Thoracic aorta (tissue), 2 donors: ENCODE measurements around the gene IL21R. TPM values are rescaled to one million over a fixed set of nuclear protein-coding genes. Genes with fewer than 3 reads are reported as not detected.

Source experiments
- ATAC-seq: fragments of 150-250 bp; one replicate; pipeline ENCODE4 v1.8.0; 2017; ENCODE audit warnings: low read depth; ENCODE audit not compliant: insufficient number of reproducible peaks, low FRiP score
- DNase-seq: peaks from one replicate; pipeline ENCODE4 v3.0.0-alpha.2; 2020; ENCODE audit warnings: low spot score
- H3K27ac ChIP-seq, 2 donors: fragments of 200-600 bp; sonication (generic); 1 replicate in 1 of 2; 2 replicates in 1 of 2; pipeline ENCODE4 v1.5.1; 2016; ENCODE audit warnings: mild to moderate bottlenecking in 2 of 2, moderate library complexity in 2 of 2
- H3K27me3 ChIP-seq: fragments of 200-600 bp; sonication (generic); replicated peaks from 2 replicates; pipeline ENCODE4 v1.6.0; 2016; ENCODE audit warnings: mild to moderate bottlenecking; ENCODE audit not compliant: insufficient read depth
- H3K36me3 ChIP-seq: fragments of 200-600 bp; sonication (generic); one replicate; pipeline ENCODE4 v1.5.1; 2016
- H3K4me1 ChIP-seq, 2 donors: fragments of 200-600 bp; sonication (generic); 1 replicate in 1 of 2; 2 replicates in 1 of 2; pipeline versions ENCODE4 v1.5.1 to v1.6.0; 2016; ENCODE audit warnings: low read depth in 2 of 2, mild to moderate bottlenecking in 1 of 2; ENCODE audit not compliant: control insufficient read depth in 1 of 2
- H3K4me3 ChIP-seq: fragments of 200-600 bp; sonication (generic); 2 replicates; pipeline ENCODE4 v1.5.1; 2016; ENCODE audit warnings: mild to moderate bottlenecking
- H3K9me3 ChIP-seq: fragments of 200-600 bp; sonication (generic); 2 replicates; pipeline ENCODE4 v1.5.1; 2016
- total RNA-seq, 2 donors: library from RNA; depleted of rRNA; stranded (reverse); fragments of >200 nt; gene quantifications; one replicate each; pipeline versions ENCODE4 v1.1.0 to v1.2.3, GENCODE V29; 2016
- TF ChIP-seq, protein P1 (sequence below): fragments of 200-600 bp; sonication (generic); IDR thresholded peaks from one replicate; pipeline ENCODE4 v1.5.1; 2019; ENCODE audit warnings: antibody characterized with exemption

IL21R gene
- total RNA-seq, 2 donors from 2014 or later: 0.14 to 1.8 TPM

DNA sequence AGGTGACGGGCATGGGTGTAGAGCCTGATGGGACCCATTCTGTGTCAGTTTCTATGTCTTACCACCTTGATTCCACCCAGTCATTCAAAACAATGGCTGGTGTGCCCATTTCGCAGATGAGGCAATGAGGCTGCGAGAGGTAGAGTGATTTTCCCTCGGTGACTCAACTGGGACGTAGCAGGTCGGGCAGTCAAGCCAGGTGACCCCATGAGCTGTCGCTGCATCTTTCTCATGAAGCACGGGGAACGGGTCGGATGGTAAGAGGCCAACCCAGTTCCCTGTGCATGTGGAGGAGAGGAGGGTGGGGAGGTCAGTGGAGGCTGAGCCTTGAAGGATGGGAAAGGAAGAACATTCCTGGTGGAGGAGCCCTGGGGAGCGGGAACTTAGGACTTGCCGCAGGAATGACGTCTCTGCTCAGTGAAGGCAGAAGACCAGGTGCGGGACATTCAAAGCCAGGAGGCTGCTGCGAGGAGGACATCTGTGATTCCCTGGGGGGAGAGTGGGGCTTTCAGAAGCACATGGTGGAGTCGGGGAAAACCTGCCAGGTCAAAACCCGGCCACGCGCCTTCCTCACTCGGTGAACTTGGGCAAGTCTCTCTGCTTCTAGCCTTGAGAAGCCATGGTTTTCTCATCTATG, 1.1 kb downstream of the IL21R start:
- H3K27ac ChIP-seq: no peak overlapping the region
- DNase-seq: no peak
- H3K36me3 ChIP-seq: no peaks in the 10 kb centered on the region
- TF ChIP-seq, protein P1, sequence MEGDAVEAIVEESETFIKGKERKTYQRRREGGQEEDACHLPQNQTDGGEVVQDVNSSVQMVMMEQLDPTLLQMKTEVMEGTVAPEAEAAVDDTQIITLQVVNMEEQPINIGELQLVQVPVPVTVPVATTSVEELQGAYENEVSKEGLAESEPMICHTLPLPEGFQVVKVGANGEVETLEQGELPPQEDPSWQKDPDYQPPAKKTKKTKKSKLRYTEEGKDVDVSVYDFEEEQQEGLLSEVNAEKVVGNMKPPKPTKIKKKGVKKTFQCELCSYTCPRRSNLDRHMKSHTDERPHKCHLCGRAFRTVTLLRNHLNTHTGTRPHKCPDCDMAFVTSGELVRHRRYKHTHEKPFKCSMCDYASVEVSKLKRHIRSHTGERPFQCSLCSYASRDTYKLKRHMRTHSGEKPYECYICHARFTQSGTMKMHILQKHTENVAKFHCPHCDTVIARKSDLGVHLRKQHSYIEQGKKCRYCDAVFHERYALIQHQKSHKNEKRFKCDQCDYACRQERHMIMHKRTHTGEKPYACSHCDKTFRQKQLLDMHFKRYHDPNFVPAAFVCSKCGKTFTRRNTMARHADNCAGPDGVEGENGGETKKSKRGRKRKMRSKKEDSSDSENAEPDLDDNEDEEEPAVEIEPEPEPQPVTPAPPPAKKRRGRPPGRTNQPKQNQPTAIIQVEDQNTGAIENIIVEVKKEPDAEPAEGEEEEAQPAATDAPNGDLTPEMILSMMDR: no peak
- H3K4me3 ChIP-seq: peak overlapping the region; percentile 53
- no peaks in the 10 kb centered on the region for H3K9me3 ChIP-seq
- peaks cover 11 to 20% of the 10 kb centered on the region in 2 donors for H3K4me1 ChIP-seq
- H3K27me3 ChIP-seq: no peaks in the 10 kb centered on the region
- no peak for ATAC-seq

DNA sequence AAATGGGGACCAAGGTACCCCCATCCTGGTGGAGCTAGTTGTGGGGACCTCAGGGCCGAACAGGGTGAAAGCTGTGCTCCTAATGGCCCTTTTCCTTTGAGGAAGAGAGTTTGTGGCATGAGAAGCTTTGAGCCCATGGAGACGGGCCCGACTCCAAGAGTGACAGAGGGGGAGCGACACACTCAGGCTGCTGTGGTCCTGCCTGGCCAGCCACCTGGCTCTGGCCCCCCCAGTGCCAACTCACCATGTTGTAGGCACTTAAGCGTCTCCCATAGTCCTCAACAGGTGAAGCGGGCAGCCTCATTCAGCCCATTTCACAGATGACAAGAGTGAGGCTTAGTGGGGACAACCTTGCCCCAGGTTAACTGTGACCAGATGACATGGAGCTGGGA, 1.6 kb downstream of the IL21R start:
- Histone ChIP-seq H3K36me3 (no peaks in the 10 kb centered on the region), H3K27me3 (no peaks in the 10 kb centered on the region), H3K4me3 (no peak overlapping the region), H3K4me1 (peaks cover 11 to 20% of the 10 kb centered on the region in 2 donors), H3K27ac (no peak overlapping the region), H3K9me3 (no peaks in the 10 kb centered on the region)
- DNase-seq (no peak), ATAC-seq (no peak)
- TF ChIP-seq, protein P1: no peak

DNA sequence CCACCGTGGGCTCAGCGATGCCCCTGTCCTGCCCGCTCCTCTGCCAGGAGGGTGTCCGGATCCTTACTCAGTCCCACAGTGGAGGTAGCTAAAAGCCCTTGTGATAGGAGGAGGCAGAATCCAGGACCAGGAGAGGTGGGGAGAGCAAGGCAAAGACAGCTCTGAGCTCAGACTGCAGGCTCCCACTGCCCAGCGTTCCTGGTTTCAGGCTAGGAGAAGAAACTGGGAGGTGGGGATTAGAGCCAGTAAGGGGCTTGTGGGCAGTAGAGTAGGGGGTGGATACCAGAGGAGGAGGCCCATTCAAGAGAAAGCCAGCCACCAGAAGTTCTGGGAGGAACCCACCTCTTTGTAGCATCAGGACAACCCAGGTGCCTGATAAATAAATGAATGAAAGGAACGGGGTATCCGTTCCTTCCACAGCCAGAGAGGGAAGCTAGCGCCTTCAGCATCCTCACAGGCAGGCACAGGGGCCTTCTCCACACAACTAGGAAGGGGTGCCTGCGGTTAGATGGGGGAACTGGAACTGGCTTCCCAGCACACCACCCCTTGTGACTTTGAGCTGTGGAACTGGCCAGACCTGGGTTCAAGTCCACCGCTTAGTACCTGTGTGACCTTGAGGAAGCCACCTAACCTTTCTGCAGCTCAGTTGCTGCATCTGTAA, 2.3 kb downstream of the IL21R start:
- DNase-seq (no peak), ATAC-seq (no peak)
- Histone ChIP-seq H3K9me3 (no peaks in the 10 kb centered on the region), H3K27me3 (no peaks in the 10 kb centered on the region), H3K36me3 (no peaks in the 10 kb centered on the region), H3K27ac (no peak overlapping the region), H3K4me1 (peaks cover 11 to 20% of the 10 kb centered on the region in 2 donors), H3K4me3 (no peak overlapping the region)
- TF ChIP-seq, protein P1: no peak

DNA sequence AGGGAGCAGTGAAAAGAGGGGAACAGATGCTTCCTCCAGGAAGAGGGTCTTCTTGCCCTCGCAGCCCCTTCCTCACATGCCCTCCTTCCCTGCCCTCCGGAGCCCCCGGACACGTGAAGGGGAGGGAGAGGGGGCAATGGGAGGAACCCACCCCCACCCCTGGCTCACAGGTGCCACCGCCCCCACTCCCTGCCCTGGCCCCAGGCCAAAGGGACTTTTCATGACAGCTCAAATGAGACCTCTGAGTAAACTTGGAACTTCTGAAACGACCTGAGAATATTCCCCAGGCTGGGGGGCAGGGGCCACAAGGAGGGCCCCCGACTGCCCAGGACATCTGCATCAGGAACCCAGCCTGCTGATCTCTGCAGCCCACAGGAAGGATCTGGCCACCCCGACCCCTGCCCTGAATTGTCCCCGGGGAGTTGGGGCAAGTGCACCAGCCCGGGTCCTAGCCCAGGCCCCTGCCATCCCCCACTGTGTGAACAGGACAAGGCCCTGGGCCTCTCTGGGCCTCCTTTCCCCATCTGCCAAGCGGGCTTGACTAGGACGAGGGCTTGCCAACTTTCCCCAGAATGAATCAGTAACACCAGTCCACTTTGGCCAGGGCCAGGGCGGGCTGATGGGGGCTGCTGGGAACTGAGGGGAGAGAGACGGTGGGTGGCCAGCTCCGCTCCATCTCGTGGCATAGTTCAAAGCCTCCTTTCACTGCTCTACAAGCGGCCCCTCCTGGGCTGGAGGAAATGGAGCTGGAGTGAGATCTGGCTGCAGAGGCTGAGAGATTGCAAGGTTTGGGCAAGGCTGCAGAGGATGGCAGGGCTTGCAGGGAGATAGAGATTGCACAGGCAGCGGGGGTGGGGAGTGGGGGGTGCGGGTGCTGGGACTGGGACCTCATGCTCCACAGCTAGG, 3.8 kb downstream of the IL21R start:
- Histone ChIP-seq H3K4me1 (peaks cover 11 to 20% of the 10 kb centered on the region in 2 donors), H3K4me3 (no peak overlapping the region), H3K9me3 (peaks cover 3% of the 10 kb centered on the region), H3K36me3 (no peaks in the 10 kb centered on the region), H3K27me3 (no peaks in the 10 kb centered on the region), H3K27ac (no peak overlapping the region)
- DNase-seq (no peak), ATAC-seq (no peak)
- TF ChIP-seq, protein P1: no peak

DNA sequence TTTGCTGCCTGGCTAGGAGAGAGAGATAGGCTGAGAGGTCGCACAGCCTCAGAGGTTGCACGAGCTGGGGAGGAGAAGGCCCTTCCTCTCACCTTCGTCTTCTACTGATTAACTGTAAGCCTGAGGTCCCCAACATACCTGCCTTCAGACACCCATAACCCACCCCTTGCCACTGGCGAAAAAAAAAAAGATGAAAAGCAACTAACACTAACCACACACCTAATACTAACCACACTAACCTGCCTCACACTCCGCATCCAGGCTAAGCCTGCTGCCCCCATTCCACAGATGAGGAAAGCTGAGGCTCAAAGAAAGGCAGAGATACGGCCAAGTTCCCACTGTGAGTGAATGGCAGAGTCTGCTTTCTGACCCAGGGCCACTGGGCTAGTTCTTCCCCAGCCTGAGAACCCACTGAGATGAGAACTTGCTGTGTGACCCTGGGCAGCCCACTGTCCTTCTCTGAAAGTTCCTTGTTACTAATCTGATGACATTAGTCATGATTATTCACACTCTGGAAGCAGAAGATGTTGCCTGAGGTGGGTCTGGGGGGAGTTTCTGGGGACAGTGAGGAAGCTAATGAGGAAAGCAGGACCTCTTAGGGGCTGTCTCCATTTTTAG, 4.6 kb downstream of the IL21R start:
- Histone ChIP-seq H3K27ac (no peak overlapping the region), H3K9me3 (peaks cover 3% of the 10 kb centered on the region), H3K4me3 (no peak overlapping the region), H3K27me3 (no peaks in the 10 kb centered on the region), H3K36me3 (no peaks in the 10 kb centered on the region), H3K4me1 (peaks cover 7 to 14% of the 10 kb centered on the region in 2 donors)
- TF ChIP-seq, protein P1: no peak
- DNase-seq (no peak), ATAC-seq (no peak)
